Epithelial cell of esophagus (primary cell): ENCODE data around the gene NAA20.
"Not testable (repeated sequence)": the region's sequence is repeated elsewhere in the genome, so short reads cannot be mapped to it uniquely, and the experiment has no call there.

Experiments
- DNase-seq: peaks from one replicate; pipeline ENCODE4 v3.0.0; 2010; ENCODE audit warnings: low read depth
- H3K4me3 ChIP-seq: 2 replicates; pipeline ENCODE4 v1.5.1; 2011; ENCODE audit warnings: mild to moderate bottlenecking, low read length, control low read depth
- TF ChIP-seq, protein P1 (sequence below): IDR thresholded peaks from 2 replicates; pipeline ENCODE4 v1.5.1; 2011; ENCODE audit warnings: low read depth, mild to moderate bottlenecking, low read length, control low read depth, inconsistent platforms; ENCODE audit not compliant: insufficient read depth; ENCODE audit errors: missing control alignments

Gene NAA20

DNA sequence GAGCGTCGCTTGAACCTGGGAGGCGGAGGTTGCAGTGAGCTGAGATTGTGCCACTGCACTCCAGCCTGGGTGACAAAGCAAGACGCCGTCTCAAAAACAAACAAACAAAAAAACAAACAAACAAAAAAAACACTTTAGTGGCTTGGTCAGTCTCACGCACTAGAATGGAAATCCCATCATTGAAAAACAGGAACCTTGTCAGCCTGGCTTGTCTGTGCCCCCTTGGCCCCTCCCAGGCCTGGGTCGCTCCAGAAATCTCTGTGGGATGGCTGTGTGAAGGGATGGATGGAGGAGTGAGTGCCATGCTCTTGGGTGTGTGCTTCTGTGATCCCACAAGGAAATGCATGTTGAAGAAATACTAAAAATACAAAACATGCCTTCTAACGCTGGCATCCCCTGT, 20.9 kb upstream of the NAA20 start:
- DNase-seq = no peak
- TF ChIP-seq, protein P1, sequence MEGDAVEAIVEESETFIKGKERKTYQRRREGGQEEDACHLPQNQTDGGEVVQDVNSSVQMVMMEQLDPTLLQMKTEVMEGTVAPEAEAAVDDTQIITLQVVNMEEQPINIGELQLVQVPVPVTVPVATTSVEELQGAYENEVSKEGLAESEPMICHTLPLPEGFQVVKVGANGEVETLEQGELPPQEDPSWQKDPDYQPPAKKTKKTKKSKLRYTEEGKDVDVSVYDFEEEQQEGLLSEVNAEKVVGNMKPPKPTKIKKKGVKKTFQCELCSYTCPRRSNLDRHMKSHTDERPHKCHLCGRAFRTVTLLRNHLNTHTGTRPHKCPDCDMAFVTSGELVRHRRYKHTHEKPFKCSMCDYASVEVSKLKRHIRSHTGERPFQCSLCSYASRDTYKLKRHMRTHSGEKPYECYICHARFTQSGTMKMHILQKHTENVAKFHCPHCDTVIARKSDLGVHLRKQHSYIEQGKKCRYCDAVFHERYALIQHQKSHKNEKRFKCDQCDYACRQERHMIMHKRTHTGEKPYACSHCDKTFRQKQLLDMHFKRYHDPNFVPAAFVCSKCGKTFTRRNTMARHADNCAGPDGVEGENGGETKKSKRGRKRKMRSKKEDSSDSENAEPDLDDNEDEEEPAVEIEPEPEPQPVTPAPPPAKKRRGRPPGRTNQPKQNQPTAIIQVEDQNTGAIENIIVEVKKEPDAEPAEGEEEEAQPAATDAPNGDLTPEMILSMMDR = no peak
- no peak overlapping the region for H3K4me3 ChIP-seq

DNA sequence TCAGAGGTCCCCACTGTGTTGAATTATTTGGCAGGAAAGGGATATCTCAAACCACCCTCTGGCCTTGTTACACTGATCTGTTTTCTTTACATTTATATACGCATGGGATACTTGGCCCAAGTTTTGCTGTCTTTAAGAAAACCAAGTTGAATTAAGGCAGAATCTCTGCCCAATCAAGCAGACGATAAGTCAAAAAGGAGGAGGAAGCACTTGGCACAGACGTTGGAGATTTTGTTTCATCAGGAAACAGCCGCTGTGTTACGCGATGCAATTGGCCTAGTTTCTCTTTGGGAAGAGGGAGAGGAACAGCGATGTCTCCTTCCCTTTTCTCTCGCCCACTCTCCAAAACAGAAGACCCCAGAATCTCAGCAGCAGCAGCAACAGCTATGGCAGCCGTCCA, 20.2 kb upstream of the NAA20 start:
- TF ChIP-seq, protein P1 = no peak
- DNase-seq = no peak
- H3K4me3 ChIP-seq = no peak overlapping the region

GRCh38 chr20:19998990-19999705, 18.0 kb upstream of the NAA20 start:
- no peak for DNase-seq
- TF ChIP-seq, protein P1 = no peak
- H3K4me3 ChIP-seq = no peak overlapping the region

DNA sequence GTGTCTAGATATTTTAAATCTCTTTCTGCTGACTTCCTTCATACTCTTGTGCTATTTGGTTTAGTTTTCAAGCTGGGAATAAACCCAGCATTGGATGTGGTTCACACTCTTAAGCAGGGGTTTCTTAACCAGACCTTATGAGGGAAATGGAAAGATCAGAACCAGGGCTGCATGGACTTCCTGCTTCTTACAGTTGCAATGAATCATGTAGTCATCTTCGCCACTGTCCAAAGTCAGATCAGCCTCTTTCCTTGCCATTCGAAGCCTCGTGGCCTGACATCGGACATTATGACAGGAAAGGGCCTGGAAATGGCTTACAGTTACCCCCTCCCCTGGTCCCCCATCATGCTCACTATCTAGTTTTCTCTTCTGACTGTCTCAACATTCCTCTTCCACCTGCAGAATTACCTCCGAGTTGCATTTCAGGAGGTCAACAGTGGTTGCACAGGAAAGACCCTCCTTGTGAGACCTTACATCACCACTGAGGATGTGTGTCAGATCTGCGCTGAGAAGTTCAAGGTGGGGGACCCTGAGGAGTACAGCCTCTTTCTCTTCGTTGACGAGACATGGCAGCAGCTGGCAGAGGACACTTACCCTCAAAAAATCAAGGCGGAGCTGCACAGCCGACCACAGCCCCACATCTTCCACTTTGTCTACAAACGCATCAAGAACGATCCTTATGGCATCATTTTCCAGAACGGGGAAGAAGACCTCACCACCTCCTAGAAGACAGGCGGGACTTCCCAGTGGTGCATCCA, 16.8 kb upstream of the NAA20 start:
- DNase-seq = no peak
- H3K4me3 ChIP-seq = no peak overlapping the region
- TF ChIP-seq, protein P1 = no peak

DNA sequence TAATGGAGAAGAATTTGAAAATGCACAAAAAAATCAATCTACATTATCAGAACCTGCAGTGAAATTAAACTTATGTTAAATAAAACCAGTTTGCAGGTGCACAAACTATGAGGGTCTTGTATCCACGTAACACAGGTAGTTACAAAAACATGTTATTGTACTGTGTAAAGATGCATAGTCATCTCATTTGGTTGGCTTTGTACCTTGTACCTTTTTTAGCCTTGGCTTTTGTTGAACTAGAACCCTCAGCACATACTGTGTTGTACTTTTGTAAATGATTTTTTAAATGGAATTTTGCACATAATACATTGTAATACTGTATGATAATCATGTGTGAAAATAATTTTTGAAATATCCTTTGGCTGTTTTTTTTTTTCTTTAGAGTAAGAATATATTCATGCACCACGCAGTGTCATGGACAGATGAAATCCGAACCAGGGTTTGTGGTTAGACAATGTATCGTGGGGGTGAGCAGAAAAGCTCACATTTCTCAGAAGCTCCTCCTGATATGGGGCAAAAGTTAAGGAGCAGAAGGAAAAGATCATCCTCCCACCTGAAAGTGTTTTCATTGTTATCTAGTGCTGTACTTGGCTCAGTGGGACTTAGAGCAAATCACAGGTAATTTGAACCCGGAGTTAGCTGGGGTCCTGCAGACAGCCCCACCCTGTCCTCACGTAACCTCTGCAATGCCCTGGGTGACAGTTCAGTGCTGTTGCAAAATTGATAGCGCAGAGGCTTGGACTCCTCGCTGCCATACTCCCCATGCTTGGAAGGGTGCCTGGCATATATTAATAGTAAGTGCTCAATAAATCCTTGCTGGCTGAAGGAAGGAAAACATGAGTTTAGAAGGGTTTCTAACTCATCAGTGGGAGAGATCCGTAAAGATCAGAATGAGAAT, 14.8 kb upstream of the NAA20 start:
- H3K4me3 ChIP-seq = no peak overlapping the region
- DNase-seq = no peak
- TF ChIP-seq, protein P1 = no peak

- no peak overlapping the region for H3K4me3 ChIP-seq
- TF ChIP-seq, protein P1 = no peak
- DNase-seq = peak; percentile 63
These were observed 13.9 kb upstream of the NAA20 start for GRCh38 chr20:20003031-20003954.

- not testable (repeated sequence) for H3K4me3 ChIP-seq, DNase-seq
These were observed 13.2 kb upstream of the NAA20 start for GRCh38 chr20:20003955-20004322.
